Stimulated activated naive CD8-positive, alpha-beta T cell treated with anti-CD3 and anti-CD28 coated beads, Interleukin-15, Interleukin-2, amounts not matched to agents 100 U/mL and 50 U/mL, for 24 hours (primary cell): ENCODE data around the gene FAM184B.
"Not testable (repeated sequence)": the region's sequence is repeated elsewhere in the genome, so short reads cannot be mapped to it uniquely, and the experiment has no call there.

ENCODE experiments used
- ATAC-seq: fragments of 150-1000 bp; cut with Tn5 transposase; one replicate; pipeline ENCODE4 v1.10.0; 2021
- DNase-seq: peaks from one replicate; pipeline ENCODE4 v3.0.0; 2021

Gene FAM184B

DNA sequence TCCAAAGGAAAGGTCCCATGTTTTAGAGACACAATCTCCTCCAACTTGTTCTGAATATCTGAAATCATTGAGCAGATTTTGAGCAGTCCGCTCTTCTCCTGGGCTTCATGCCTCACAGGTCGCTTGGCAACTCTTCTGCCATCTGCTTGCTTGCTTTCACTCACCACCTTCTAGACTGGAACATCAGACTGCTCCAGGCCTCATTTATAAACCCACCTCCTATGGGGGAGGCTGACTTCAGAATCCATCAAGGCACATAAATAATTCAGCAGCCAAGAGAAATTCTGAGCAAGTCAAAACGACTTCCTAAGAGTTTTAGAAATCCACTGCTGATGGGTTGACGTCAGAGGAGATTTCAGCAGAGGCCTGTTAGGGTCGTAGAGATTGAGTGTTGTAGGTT lies 64.1 kb downstream of the FAM184B start:
- ATAC-seq (no peak), DNase-seq (no peak)

- ATAC-seq (no peak), DNase-seq (no peak)
These were observed 65.9 kb downstream of the FAM184B start for GRCh38 chr4:17715511-17715910.

DNA sequence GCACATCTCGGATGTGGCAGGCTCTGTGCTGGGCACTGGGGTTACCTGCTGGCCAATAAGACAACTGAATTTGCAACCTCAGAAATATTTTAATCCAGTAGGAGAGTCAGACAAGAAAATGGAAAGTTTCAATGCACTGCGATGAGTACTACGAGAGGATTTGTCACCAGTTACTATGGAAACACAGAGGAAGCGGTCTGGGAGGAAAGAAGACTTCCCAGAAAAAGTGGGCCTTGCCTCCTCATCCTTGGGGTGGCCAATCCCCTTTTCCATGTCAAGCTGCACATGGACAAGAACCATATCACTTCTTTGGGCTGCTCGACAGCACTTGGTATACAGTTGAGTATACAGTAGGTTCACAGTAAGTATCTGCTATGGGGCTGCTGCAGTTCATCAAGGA lies 67.6 kb downstream of the FAM184B start:
- no peak for ATAC-seq
- no peak for DNase-seq

GRCh38 chr4:17712166-17712565 lies 69.3 kb downstream of the FAM184B start:
- DNase-seq (no peak), ATAC-seq (no peak)

- DNase-seq, ATAC-seq: not testable (repeated sequence)
These were observed 70.2 kb downstream of the FAM184B start for GRCh38 chr4:17711206-17711605.

- ATAC-seq (no peak), DNase-seq (no peak)
These were observed 71.7 kb downstream of the FAM184B start for GRCh38 chr4:17709763-17710068.

GRCh38 chr4:17708992-17709762 lies 72.2 kb downstream of the FAM184B start:
- DNase-seq (no peak), ATAC-seq (no peak)

GRCh38 chr4:17707671-17708070 lies 73.8 kb downstream of the FAM184B start:
- no peak for ATAC-seq
- no peak for DNase-seq

GRCh38 chr4:17705107-17705506 lies 76.3 kb downstream of the FAM184B start:
- DNase-seq = no peak
- ATAC-seq = no peak

- ATAC-seq (no peak), DNase-seq (no peak)
These were observed 77.3 kb downstream of the FAM184B start for GRCh38 chr4:17704020-17704650.

DNA sequence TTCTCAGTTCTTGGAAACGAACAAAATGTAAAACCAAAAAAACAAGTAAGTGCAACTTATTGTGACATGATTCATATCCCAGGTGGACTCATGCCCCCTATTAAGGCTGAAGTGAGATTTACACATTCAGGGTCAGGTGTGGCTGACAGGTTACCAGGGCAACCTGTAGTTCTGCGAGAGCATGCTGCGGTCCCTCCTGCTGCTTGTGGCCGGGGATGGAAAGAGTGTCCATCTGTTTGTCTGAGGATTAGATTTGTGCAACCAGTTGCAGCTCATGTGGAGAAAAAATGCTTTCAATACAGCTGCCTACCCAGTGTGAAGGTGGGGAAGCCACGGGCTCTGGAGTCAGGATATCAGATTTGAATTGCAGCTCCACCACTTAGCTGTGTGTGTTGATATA lies 78.8 kb downstream of the FAM184B start:
- ATAC-seq (no peak), DNase-seq (no peak)

- DNase-seq = no peak
- ATAC-seq = no peak
These were observed 79.5 kb downstream of the FAM184B start for GRCh38 chr4:17701882-17702281.

DNA sequence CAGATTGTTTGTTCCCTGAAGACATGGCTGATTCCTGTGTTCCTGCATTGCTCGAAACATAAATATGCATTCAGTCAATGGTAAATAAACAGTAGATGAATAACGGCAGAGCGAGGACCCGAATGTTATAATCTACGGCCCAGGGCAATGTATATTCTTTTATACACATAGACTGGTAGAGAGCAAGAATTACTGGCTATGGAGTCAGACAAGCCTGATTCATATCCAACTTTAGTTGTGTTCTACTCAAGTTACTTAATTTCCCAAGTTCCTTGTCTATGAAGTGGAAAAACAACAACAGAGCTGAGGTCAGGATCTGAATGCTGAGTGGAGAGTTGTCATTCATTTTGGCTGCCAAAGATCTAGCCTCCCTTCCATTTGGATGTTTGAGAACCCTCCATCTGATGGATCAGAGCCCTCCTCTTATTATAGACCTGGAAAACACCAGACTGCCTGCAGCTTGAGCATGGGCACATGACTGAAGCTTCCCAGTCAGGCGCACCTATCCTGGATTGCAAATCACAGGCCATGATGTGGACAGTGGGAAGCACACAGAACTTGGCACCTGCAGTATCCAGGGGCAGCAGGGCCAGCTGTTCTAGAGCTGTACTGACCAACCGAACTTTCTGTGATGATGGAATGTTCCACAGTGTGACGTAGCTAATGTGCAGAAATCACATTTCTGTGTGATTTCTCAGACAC lies 80.1 kb downstream of the FAM184B start:
- ATAC-seq (no peak), DNase-seq (no peak)

DNA sequence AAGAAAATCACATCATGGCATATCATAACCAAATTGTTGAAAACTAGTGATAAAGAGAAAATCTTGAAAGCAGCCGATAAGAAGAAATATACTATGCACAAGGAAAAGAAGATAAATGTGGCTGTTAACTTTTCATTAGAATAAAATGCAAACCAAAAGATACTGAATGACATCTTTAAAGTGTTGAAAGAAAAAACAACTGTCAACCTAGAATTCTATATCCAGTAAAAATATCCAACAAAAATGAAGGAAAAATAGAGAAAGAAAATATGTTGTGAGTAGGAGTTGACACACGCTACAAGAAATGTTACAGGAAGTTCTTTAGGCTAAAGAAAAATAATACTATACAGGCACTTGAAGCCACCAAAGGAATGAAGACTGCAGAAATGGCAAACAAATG lies 82.0 kb downstream of the FAM184B start:
- ATAC-seq = no peak

GRCh38 chr4:17698116-17698515 lies 83.3 kb downstream of the FAM184B start:
- no peak for DNase-seq
- no peak for ATAC-seq

More for the DNA sequence above, 82.0 kb downstream of the FAM184B start:
- no peak for DNase-seq

GRCh38 chr4:17695341-17695740 lies 86.1 kb downstream of the FAM184B start:
- DNase-seq (no peak), ATAC-seq (no peak)

- DNase-seq = no peak
- no peak for ATAC-seq
These were observed 86.9 kb downstream of the FAM184B start for GRCh38 chr4:17694552-17694951.

- ATAC-seq = no peak
- DNase-seq = no peak
These were observed 90.5 kb downstream of the FAM184B start for GRCh38 chr4:17690898-17691297.

DNA sequence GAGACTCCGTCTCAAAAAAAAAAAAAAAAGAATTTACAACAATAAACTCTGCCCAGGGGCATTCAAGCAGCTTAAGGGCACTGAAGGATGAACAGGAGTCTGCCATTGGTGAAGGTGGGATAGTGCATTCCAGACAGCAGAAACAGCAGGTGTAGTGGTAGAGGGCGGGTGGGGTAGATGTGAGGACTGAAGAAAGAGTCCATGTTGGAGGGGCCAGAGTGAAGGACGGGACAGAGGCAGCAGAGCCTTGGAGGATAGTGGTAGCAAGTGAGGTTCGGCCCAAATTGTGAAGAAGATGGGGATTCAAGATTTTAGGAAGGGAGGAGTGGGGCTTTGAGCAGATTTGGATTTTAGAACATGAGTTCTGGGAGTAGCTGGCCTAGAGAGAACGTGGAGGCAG lies 91.3 kb downstream of the FAM184B start:
- DNase-seq (no peak), ATAC-seq (no peak)

DNA sequence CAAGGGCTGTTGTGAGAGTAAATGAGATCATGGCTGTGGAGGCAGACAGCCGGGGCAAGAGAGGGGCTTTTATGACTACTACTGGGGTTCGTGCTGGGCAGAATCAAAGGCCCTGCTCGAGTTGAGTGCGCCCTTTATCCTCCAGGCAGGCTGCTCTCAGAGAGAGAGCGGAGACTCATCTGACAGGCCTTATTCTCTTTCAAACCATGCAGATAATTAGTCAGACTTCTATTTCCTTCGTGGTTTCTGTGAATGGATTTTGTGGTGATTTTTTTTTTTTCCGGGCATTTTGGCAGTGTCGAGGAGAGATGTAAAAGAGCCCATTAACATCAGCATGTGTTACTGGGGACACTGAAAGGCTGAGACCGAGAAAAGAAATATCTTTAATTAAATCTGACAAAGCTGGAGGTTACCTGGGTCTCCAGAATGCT lies 93.4 kb downstream of the FAM184B start:
- DNase-seq (no peak), ATAC-seq (peak; percentile 71)

DNA sequence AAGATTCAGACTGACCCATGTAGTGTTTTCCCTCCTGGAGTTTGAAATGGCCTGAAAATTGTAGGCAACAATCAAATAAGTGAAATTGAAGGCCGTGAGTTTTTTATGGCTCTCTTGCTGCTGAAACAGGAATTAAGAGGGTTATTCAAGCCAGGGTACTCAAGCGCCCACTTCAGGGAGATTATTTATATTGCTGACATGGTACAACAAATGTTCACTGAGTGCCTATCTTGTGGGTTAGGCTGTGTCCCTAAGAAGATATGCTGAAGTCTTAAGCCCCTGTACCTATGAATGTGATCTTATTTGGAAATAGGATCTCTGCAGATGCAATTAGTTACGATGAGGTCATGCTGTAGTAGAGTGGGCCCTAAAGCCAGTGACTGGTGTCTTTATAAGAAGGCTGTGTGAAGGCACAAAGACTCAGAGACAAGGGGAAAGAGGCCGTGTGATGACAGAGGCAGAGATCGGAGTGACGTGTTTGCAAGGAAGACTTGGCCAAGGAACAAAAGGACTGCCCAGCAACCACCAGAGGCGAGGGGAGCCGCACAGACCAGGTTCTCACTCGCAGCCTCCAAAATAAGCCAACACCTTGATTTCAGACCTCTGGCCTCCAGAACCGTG lies 94.1 kb downstream of the FAM184B start:
- ATAC-seq = no peak
- DNase-seq = no peak

GRCh38 chr4:17684648-17685047 lies 96.8 kb downstream of the FAM184B start:
- not testable (repeated sequence) for ATAC-seq, DNase-seq

DNA sequence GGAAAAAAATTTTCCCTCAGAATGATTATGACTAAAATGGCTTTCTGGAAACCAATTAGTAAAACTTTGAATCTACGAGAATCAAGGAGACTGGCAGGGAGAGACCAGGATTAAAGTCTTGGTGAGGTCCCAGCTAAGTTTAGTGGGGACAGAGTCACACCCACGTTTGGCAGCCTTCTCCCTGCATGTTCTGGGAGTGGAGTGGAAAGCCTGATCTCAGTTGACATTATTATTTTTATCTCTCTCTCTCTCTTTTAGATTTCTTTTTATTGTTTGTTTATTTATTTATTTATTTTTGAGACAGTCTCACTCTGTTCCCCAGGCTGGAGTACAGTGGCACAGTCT lies 99.2 kb downstream of the FAM184B start:
- ATAC-seq = no peak

More for the DNA sequence above, 99.2 kb downstream of the FAM184B start:
- DNase-seq = no peak
